Activated T-cell treated with anti-CD3 and anti-CD28 coated beads, Interleukin-2, amount 50 U/mL, for 4 hours (primary cell): ENCODE results near the gene PGM5. TPM values are rescaled to one million over a fixed set of nuclear protein-coding genes. Genes with fewer than 3 reads are reported as not detected.
"Not testable (repeated sequence)": the region's sequence is repeated elsewhere in the genome, so short reads cannot be mapped to it uniquely, and the experiment has no call there.

Experiments
- ATAC-seq, 2 donors: fragments of 200-7000 bp; cut with Tn5 transposase; one replicate each; pipeline ENCODE4 v1.10.0; 2021
- DNase-seq: peaks from one replicate; pipeline ENCODE4 v3.0.0-alpha.2; 2020
- H3K27me3 Mint-ChIP-seq: one replicate; pipeline ENCODE4 v1.8.0; 2021; ENCODE audit warnings: low read depth, mixed read lengths
- H3K36me3 Mint-ChIP-seq: one replicate; pipeline ENCODE4 v1.8.0; 2022; ENCODE audit warnings: mixed read lengths; ENCODE audit not compliant: insufficient read depth
- H3K4me1 Mint-ChIP-seq: one replicate; pipeline ENCODE4 v1.8.0; 2021; ENCODE audit warnings: low read depth, mixed read lengths
- H3K4me3 Mint-ChIP-seq: one replicate; pipeline ENCODE4 v1.8.0; 2021; ENCODE audit warnings: mild to moderate bottlenecking, moderate library complexity, mixed read lengths
- H3K9me3 Mint-ChIP-seq: one replicate; pipeline ENCODE4 v1.8.0; 2021; ENCODE audit warnings: mixed read lengths
- total RNA-seq, 3 donors: library from RNA; stranded (reverse); gene quantifications; one replicate each; pipeline ENCODE4 v1.2.1, GENCODE V29; 2021

The PGM5 gene
- total RNA-seq, 3 donors from 2014 or later, result not detected

DNA sequence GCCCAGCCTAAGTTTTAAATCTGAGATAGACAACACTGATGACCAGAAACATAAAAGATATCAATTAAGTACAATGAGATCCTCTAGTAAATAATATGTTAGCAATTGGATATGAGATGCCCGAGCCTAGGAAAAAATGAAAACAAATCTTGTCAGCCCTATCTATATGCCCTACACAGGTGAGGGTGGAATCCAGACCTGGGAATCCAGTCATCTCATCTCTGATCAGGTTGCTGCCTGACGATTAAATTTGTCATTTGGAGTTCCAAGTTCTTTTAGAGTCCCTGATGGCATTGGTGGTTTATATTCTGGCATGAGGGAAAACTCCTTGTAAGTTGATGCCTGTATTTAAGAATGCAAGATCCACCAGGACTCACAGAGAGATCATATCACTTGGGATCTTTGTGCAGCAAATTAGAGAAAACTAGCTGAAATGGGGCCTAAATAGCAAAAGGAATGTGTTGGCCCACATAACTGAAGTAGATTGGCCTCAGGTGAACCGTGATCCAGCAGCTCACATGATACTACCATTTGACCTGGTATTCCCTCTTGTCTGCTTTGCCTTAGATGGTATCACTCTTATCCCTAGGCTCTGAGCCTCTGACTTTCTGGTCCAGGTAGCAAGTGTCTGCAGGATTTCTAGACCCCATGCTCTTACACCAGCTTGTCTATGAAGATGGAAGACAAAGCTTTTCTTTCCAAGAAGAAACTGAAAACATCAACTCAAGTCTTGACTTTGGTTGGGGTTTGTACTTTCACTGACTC is 48.2 kb downstream of the PGM5 start:
- not testable (repeated sequence) for H3K27me3 Mint-ChIP-seq, ATAC-seq, H3K36me3 Mint-ChIP-seq, DNase-seq, H3K4me1 Mint-ChIP-seq, H3K9me3 Mint-ChIP-seq, H3K4me3 Mint-ChIP-seq

DNA sequence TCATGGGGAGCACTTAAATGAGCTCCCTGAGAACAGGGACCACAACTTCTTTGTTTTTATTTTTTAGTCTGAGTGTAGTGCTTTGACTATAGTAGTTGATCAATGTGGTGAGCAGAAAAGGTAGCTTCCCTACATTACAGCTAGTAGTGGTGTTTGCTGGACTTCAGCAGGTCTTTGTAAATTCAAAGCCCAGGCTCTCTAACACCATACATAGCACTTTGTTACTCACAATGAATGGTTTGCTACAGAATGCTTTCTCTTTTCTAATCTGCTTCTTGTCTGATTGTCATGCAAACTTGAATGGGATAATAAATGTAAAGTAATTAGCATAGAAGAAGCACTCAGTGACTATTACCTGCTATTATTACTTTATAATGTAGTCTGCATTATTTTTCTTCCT is 55.5 kb downstream of the PGM5 start:
- not testable (repeated sequence) for H3K4me1 Mint-ChIP-seq, ATAC-seq, DNase-seq, H3K4me3 Mint-ChIP-seq, H3K36me3 Mint-ChIP-seq, H3K27me3 Mint-ChIP-seq, H3K9me3 Mint-ChIP-seq

DNA sequence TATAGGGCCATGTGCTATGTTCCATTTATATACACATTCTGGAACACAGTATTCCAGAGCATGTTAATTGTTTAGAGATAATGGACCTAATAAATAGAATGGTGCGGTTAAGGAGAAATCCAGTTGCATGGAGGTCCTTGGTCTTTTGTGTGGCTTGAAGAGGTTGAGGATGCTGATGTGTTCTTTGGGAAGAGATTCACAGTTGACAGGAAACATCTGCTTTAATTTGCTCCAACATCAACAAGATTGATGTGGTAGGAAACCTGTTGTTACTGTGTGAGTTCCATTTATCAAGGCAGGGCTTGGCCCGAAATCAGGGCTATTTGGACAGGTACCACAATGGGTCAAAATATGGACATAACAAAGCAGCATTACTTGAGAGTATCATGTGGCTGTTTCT is 56.3 kb downstream of the PGM5 start:
- DNase-seq, H3K27me3 Mint-ChIP-seq, H3K9me3 Mint-ChIP-seq, H3K4me1 Mint-ChIP-seq, H3K36me3 Mint-ChIP-seq, ATAC-seq, H3K4me3 Mint-ChIP-seq: not testable (repeated sequence)

DNA sequence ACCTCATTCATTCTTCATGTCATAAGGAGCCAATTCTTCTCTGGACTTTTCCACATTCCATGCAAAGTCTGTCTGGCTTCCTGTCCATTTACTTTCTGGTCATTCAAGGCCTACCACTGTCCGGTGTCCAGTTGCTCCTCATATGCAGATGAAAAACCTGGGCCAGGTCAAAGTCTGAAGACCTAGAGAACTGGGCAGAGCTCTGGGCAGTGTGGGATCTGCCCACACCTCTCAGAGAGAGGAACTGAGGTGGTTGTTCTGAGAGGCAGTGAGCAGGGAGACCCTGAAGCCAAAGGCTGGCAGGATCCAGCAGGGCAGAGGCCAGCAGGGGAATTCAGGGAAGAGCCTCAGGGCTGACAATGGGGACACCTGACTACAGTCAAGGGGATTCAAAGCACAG is 58.7 kb downstream of the PGM5 start:
- not testable (repeated sequence) for H3K9me3 Mint-ChIP-seq, H3K36me3 Mint-ChIP-seq, H3K27me3 Mint-ChIP-seq, DNase-seq, H3K4me3 Mint-ChIP-seq, H3K4me1 Mint-ChIP-seq, ATAC-seq

DNA sequence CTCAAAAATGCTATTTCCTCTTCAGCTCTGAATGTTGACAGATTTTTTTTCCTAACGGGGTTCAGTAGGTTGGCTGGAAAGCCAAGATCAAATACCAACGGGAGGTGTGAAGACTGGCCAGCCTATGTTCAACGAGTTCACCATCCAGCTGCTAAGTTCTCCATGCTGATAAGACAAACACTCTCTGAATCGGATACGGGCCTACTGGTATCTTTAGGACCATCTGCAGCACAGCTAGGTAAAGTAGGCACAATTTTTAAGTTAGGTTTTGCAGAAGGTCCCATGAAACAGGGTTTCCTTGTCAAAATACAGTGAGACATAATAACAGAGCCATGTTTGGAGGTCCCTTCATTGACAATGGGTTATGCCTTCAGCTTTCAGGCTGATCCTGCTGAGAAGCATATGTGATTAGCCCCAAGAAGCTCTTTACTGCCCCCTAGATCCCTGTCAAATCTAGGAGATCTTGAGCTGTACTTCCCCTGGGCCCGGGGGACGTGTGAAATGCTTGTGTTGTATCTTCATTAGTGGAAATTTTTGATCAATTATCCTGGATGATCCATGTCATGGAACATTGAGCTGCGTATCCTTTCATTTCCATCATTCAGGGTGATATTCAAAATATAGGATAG is 60.6 kb downstream of the PGM5 start:
- ATAC-seq (no peak), DNase-seq (no peak)
- H3K27me3 Mint-ChIP-seq, result no peaks in the 10 kb centered on the region
- H3K4me1 Mint-ChIP-seq, result no peaks in the 10 kb centered on the region
- no peaks in the 10 kb centered on the region for H3K36me3 Mint-ChIP-seq
- H3K4me3 Mint-ChIP-seq, result no peak overlapping the region
- H3K9me3 Mint-ChIP-seq, result no peaks in the 10 kb centered on the region

DNA sequence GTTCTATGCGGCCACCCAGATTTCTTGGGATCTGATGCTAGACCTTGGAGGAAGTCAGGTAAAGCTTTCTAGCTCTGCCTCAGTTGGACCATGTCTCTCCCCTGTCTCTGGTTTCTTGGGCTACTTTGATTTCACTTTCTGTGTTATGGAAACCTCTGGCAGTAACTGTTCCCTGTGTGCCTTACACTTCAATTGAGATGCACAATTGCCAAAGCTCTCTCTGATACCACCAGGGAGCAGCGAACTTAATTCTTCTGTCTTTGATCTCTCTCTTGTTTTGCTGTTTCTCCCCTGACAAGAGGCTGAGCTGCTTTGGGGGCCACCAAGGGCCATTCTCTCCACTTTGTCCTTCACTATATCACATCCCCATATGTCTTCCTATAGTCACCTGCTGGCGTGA is 61.4 kb downstream of the PGM5 start:
- H3K27me3 Mint-ChIP-seq, result no peaks in the 10 kb centered on the region
- no peak for ATAC-seq

DNA sequence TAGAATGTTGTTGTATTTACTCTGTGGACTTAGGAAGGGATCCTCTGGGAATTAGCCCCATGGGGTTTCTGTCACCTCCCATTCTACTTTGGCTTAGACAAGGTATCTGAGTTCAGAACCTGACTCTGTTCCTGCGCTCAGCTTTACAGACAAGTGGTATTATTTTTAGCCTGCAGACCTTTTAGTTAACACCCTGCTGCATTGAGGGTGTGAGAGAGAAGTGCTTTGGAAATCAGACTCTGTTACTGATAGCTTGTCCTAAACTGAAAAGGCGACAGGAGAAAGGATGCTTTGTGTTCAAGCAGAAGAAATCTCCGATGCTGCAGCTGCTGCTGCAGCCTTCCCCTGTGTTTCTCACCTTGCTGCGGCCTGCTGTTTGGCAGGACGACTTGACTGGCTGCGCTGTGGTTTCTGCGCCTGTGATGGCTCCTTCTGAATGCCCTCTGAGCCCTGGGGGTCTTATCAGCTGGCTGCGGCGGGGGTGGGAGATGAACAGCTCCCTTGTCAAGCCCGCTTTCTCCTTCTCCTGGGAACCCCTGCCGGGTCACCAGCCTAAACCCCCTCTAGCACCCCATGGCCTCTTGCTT is 61.9 kb downstream of the PGM5 start:
- no peaks in the 10 kb centered on the region for H3K36me3 Mint-ChIP-seq
- no peaks in the 10 kb centered on the region for H3K27me3 Mint-ChIP-seq
- no peak for DNase-seq
- no peak for ATAC-seq
- H3K4me1 Mint-ChIP-seq, result no peaks in the 10 kb centered on the region
- no peak overlapping the region for H3K4me3 Mint-ChIP-seq
- H3K9me3 Mint-ChIP-seq, result no peaks in the 10 kb centered on the region

More for the DNA sequence above, 61.4 kb downstream of the PGM5 start:
- no peak for DNase-seq
- H3K36me3 Mint-ChIP-seq, result no peaks in the 10 kb centered on the region
- no peaks in the 10 kb centered on the region for H3K4me1 Mint-ChIP-seq
- no peaks in the 10 kb centered on the region for H3K9me3 Mint-ChIP-seq
- H3K4me3 Mint-ChIP-seq, result no peak overlapping the region

DNA sequence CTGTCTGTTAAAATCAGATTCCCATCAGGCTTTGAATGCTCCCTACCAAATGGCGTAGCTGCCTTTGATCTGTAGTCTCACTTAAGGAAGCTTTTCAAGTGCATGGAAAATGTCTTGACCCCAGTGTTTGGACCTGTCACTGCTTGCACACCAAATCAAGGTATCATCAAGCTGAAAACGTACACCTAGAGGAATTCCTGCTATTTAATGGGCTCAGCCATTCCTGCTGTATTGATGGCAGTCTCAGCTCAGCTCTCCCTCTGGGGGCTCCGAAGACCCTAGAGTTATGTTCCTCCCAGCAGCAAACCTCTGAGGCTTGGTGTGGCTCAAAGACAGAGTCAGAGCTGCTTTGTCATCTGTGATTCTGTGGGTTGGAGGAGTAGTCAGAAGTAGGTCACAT is 63.5 kb downstream of the PGM5 start:
- DNase-seq (no peak), ATAC-seq (no peak)
- Mint-ChIP-seq H3K27me3 (no peaks in the 10 kb centered on the region), H3K4me1 (no peaks in the 10 kb centered on the region), H3K4me3 (no peak overlapping the region), H3K36me3 (no peaks in the 10 kb centered on the region), H3K9me3 (no peaks in the 10 kb centered on the region)

DNA sequence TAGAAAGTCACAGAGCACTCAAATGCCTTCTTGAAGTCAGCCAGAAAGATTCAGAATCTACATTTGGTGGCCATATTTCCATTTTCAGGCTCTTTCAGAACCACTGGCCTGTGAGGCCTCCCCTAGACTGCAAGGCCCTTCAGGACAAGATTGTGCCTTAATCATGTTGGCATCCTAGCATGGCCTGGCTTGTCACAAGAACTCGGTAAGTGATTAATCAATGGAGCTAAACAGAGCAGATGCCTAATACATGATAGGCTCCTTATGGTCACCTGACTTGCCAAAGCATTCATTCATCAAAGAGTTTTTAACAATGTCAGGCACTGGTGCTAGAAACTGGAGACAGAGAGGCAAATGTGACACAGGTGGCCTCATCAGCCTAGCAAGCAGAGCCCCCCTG is 70.3 kb downstream of the PGM5 start:
- DNase-seq (no peak), ATAC-seq (no peak)
- Mint-ChIP-seq H3K36me3 (no peaks in the 10 kb centered on the region), H3K27me3 (no peaks in the 10 kb centered on the region), H3K4me1 (no peaks in the 10 kb centered on the region), H3K4me3 (no peak overlapping the region), H3K9me3 (no peaks in the 10 kb centered on the region)

DNA sequence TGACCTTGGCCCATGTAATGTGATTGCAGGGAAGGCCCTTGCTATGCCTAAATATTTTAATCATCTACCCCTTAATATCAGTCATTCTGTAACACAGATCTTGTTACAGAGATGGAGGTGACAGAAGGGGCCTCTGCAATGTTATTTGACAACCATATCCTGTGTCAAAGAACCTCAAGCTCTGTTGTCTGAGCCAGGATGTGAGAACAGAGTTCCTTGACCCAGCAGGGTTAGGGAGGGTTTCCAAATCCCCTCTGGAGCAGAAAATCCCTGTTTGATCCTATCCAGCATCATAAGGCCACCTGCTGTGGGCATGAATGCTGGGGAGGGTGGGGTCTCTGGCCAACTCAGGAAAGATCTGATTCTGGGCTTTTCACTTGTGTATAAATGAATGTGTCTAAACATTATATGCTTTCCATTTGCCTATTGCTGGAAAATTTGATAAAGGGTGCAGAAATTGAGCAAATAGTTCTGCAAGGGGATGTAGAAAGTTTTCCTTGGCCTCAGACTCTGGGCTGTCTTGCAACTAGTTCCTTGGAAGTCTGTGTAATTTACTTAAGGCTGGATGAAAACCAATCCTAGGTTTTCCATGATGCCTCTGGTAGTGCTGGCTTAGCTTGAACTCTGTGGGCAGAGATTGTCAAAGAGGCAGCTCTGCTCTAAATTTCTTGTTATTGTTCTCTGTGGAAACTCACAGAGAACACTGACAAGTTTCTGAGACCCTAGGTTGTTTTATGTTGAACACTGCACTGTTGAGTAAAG is 71.0 kb downstream of the PGM5 start:
- ATAC-seq, result no peak
- no peaks in the 10 kb centered on the region for H3K27me3 Mint-ChIP-seq
- H3K9me3 Mint-ChIP-seq, result no peaks in the 10 kb centered on the region
- H3K4me1 Mint-ChIP-seq, result no peaks in the 10 kb centered on the region
- H3K36me3 Mint-ChIP-seq, result no peaks in the 10 kb centered on the region
- DNase-seq, result no peak
- H3K4me3 Mint-ChIP-seq, result no peak overlapping the region

DNA sequence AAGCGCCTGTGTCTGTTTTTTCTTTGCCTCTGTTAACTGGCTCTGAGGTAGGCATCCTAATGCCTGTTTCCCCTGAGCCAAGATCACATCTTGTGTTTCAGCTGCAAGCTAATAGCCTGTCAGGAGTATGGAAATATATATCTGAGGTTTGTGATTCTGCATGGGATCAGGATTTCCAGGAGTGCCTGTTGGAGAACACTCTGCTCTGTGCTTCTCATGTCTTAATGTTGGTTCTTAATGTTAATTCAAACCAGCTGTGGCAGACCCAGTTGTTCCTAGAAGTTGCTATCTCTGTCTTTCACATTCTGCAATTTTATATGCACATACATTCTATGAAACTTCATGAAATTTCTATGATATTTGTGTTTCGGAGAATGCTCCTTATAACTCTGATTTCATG is 72.1 kb downstream of the PGM5 start:
- Mint-ChIP-seq H3K36me3 (no peaks in the 10 kb centered on the region), H3K9me3 (no peaks in the 10 kb centered on the region), H3K27me3 (no peaks in the 10 kb centered on the region), H3K4me3 (no peak overlapping the region), H3K4me1 (no peaks in the 10 kb centered on the region)
- ATAC-seq (no peak), DNase-seq (no peak)

DNA sequence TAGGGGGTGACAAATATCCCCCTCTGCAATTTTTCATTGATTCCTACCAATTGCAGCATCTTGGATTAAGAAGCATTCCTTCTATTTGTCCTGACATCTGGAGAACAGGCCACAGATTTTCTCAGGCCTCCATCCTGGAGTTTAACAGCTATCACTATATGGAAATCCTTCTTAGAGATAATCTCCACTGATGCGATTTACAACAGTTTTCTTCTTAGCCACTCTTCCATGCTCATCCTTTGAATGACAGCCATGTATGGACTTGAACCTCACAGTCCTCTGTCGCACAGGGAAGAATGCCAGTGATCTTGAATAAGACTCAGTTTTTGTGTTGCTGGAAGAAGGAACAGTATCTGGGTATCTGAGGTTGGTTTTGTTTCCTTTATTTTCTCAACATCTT is 73.2 kb downstream of the PGM5 start:
- no peaks in the 10 kb centered on the region for H3K27me3 Mint-ChIP-seq
- ATAC-seq (no peak), DNase-seq (no peak)
- no peak overlapping the region for H3K4me3 Mint-ChIP-seq
- no peaks in the 10 kb centered on the region for H3K4me1 Mint-ChIP-seq
- no peaks in the 10 kb centered on the region for H3K9me3 Mint-ChIP-seq
- no peaks in the 10 kb centered on the region for H3K36me3 Mint-ChIP-seq

DNA sequence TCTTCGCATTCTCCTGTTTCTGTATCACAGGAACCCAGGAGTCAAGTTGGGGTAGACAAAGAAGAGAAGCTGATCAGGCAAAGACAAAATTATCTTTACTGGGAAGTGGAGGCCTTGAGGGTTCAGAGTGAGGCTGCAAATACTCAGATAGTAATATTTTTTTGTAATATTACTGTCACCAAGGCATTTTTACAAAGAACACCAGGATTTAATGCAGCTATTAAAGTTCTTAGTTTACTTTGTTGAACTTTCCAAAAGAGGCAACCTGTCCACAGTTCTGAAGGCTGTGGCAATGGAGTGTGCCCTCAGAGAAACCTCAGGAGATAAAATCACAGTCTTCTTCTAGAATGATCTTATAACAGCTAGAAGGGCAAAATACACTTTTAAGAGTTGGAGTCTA is 74.9 kb downstream of the PGM5 start:
- Mint-ChIP-seq H3K9me3 (no peaks in the 10 kb centered on the region), H3K36me3 (no peaks in the 10 kb centered on the region), H3K4me1 (no peaks in the 10 kb centered on the region), H3K27me3 (no peaks in the 10 kb centered on the region), H3K4me3 (no peak overlapping the region)
- ATAC-seq (no peak), DNase-seq (no peak)

DNA sequence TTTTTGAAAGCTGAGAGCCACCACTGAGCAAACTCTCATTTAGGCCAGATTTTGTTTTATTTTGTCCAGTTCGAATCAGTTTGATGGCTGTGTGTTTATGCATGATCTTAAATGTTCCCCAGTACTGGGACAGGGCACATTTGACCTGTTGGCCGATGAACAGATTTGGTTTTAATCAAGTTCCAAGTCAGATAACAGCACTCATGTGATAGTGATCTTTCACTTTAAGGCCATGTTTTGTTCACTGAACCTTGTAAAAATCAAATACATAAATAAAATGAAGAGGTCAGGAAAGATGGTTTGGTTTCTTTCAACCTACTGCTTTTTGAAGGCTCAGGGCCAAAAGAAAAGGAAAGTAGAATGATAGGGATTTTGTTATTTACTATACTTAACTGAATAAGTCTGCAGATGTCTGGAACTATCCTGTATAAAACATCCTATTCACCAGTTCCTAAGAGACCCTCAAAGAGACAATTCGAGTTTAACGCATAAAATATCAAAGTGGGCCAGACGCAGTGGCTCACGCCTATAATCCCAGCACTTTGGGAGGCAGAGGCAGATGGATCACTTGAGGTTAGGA is 77.2 kb downstream of the PGM5 start:
- Mint-ChIP-seq H3K4me1 (no peaks in the 10 kb centered on the region), H3K9me3 (no peaks in the 10 kb centered on the region), H3K27me3 (no peaks in the 10 kb centered on the region), H3K4me3 (no peak overlapping the region), H3K36me3 (no peaks in the 10 kb centered on the region)
- DNase-seq, result no peak
- no peak for ATAC-seq
